Bronchial epithelial cell (primary cell): ENCODE measurements around the gene PLCG1. TPM values are rescaled to one million over a fixed set of nuclear protein-coding genes. Genes with fewer than 3 reads are reported as not detected.
A peak's percentile ranks its signal among the peaks of the same experiment; 100 is the strongest.

Source experiments
- DNase-seq: peaks from one replicate; pipeline ENCODE4 v3.0.0-alpha.2; 2010; ENCODE audit warnings: low read depth
- FAIRE-seq: peaks from 2 replicates; lab custom pipeline; 2011; peaks lifted over from hg19 to GRCh38; lab: Jason Lieb, UNC
- H3K27me3 ChIP-seq: 2 replicates; pipeline ENCODE4 v1.5.1; 2011; ENCODE audit warnings: low read length; ENCODE audit not compliant: control insufficient read depth, insufficient read depth
- H3K36me3 ChIP-seq: 2 replicates; pipeline ENCODE4 v1.5.1; 2011; ENCODE audit warnings: low read length; ENCODE audit not compliant: control insufficient read depth, insufficient read depth
- H3K4me3 ChIP-seq: 2 replicates; pipeline ENCODE4 v1.5.1; 2011; ENCODE audit warnings: mild to moderate bottlenecking, low read depth, low read length, control low read depth
- CTCF ChIP-seq: IDR thresholded peaks from 2 replicates; pipeline ENCODE4 v1.5.1; 2011; ENCODE audit warnings: mild to moderate bottlenecking, moderate library complexity, low read length, control low read depth, inconsistent platforms; ENCODE audit not compliant: insufficient read depth, severe bottlenecking
- total RNA-seq: library from RNA; depleted of rRNA; stranded (reverse); fragments of >200 nt; gene quantifications from 2 replicates; pipeline ENCODE4 v1.2.1, GENCODE V29; 2014

PLCG1 gene
- total RNA-seq, 1 donor from 2014 or later, result 20.8 TPM

GRCh38 chr20:41169162-41169690 is 31.9 kb downstream of the PLCG1 start:
- Histone ChIP-seq H3K4me3 (no peak overlapping the region), H3K36me3 (peaks cover 46% of the 10 kb centered on the region), H3K27me3 (no peaks in the 10 kb centered on the region)
- TF ChIP-seq CTCF, result no peak
- DNase-seq, result no peak
- FAIRE-seq, result peak; percentile 18

GRCh38 chr20:41169791-41170351 is 32.5 kb downstream of the PLCG1 start:
- Histone ChIP-seq H3K36me3 (peaks cover 47% of the 10 kb centered on the region), H3K27me3 (no peaks in the 10 kb centered on the region), H3K4me3 (no peak overlapping the region)
- DNase-seq (peak; percentile 93), FAIRE-seq (no peak)
- no peak for TF ChIP-seq CTCF

GRCh38 chr20:41170386-41171105 is 33.2 kb downstream of the PLCG1 start:
- FAIRE-seq, result no peak

GRCh38 chr20:41171736-41172295 is 34.5 kb downstream of the PLCG1 start:
- FAIRE-seq (no peak), DNase-seq (no peak)
- H3K36me3 ChIP-seq, result peaks cover 33% of the 10 kb centered on the region
- no peaks in the 10 kb centered on the region for H3K27me3 ChIP-seq
- TF ChIP-seq CTCF, result no peak
- no peak overlapping the region for H3K4me3 ChIP-seq

More at GRCh38 chr20:41170386-41171105, 33.2 kb downstream of the PLCG1 start:
- no peak overlapping the region for H3K4me3 ChIP-seq
- no peaks in the 10 kb centered on the region for H3K27me3 ChIP-seq
- no peak for DNase-seq
- TF ChIP-seq CTCF, result no peak
- H3K36me3 ChIP-seq, result peaks cover 42% of the 10 kb centered on the region

- no peak overlapping the region for H3K4me3 ChIP-seq
- FAIRE-seq (peak; percentile 58), DNase-seq (no peak)
- TF ChIP-seq CTCF, result no peak
- H3K36me3 ChIP-seq, result peaks cover 29% of the 10 kb centered on the region
- H3K27me3 ChIP-seq, result no peaks in the 10 kb centered on the region
Measured at GRCh38 chr20:41172296-41173140, 35.2 kb downstream of the PLCG1 start.
